ENCODE results near the gene MSH5.

DNA sequence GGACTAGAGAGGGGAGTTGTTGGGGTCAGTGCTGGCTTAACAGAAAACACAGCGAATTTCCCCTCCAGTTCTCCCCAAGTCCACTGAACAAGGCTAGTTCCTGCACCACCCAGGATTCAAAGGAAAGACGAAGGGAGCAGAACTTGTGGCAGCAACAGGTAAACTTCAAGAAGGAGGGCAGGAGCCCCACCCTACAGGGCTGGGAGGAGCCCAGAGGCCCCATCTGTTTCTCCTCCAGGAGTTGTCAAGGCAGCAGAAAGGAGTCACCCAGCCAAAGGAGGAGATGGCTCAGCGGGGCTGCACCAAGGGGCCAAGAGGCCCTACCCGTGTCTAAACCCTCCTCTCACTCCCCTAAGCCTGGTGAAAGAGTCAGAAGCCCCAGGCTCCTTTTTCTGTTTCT is 24.4 kb downstream of the MSH5 start:
- TF ChIP-seq, protein P1, sequence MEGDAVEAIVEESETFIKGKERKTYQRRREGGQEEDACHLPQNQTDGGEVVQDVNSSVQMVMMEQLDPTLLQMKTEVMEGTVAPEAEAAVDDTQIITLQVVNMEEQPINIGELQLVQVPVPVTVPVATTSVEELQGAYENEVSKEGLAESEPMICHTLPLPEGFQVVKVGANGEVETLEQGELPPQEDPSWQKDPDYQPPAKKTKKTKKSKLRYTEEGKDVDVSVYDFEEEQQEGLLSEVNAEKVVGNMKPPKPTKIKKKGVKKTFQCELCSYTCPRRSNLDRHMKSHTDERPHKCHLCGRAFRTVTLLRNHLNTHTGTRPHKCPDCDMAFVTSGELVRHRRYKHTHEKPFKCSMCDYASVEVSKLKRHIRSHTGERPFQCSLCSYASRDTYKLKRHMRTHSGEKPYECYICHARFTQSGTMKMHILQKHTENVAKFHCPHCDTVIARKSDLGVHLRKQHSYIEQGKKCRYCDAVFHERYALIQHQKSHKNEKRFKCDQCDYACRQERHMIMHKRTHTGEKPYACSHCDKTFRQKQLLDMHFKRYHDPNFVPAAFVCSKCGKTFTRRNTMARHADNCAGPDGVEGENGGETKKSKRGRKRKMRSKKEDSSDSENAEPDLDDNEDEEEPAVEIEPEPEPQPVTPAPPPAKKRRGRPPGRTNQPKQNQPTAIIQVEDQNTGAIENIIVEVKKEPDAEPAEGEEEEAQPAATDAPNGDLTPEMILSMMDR (IDR thresholded peaks at IDR 0.05; ENCODE audit: low read length), result no peak
- TF ChIP-seq EZH2 (IDR thresholded peaks at IDR 0.05; ENCODE audit: borderline replicate concordance, low read length), result no peak

All from OCI-LY1 (cell line).